K562 (cell line): ENCODE results near the gene KATNAL2. TPM values are rescaled to one million over a fixed set of nuclear protein-coding genes. Genes with fewer than 3 reads are reported as not detected.

ENCODE experiments used
- ATAC-seq: fragments of 200-7000 bp; cut with Tn5 transposase; 3 replicates; pipeline ENCODE4 v1.9.1; 2020; ENCODE audit warnings: moderate library complexity
- BruUV-seq: library from RNA; stranded (reverse); fragments of 400-500 nt; replicated peaks from 2 replicates; lab custom pipeline; 2021; lab: Mats Ljungman, UMichigan
- CTCF ChIA-PET: fragments of 300-600 bp; formaldehyde crosslinking; extraction: SDS; loops from one replicate; lab custom pipeline; 2021; ENCODE audit warnings: low intra/inter-chr PET ratio; lab: Yijun Ruan, JAX
- POLR2A ChIA-PET: fragments of 300-600, 350-650 bp; sonication (Branson Sonifier 250); formaldehyde crosslinking; extraction: SDS; loops from one replicate; lab custom pipeline; 2021; ENCODE audit warnings: antibody characterized with exemption, inconsistent platforms; lab: Yijun Ruan, JAX
- DNase-seq, 4 experiments: peaks; one replicate each; pipeline versions ENCODE4 v3.0.0 to v3.0.0-alpha.2; 2011 to 2018; ENCODE audit warnings: low spot score in 3 of 4, mixed read lengths in 3 of 4; ENCODE audit errors: extremely low read depth in 1 of 4
- FAIRE-seq: peaks from 2 replicates; lab custom pipeline; 2011; peaks lifted over from hg19 to GRCh38; lab: Jason Lieb, UNC
- H2AFZ ChIP-seq: 2 replicates; pipeline ENCODE4 v1.6.0; 2011; ENCODE audit warnings: low read depth, low read length, control low read depth, inconsistent platforms
- H3K27ac ChIP-seq: fragments of 200-600 bp; 3 replicates; pipeline ENCODE4 v1.8.0; 2011; ENCODE audit warnings: low read depth, mild to moderate bottlenecking, control low read depth, inconsistent platforms, low read length, moderate library complexity, mixed read lengths; ENCODE audit errors: extremely low read depth
- H3K27me3 ChIP-seq, 2 experiments: fragments of 300-600 bp in 1 of 2; 2 replicates in 1 of 2; 3 replicates in 1 of 2; pipeline versions ENCODE4 v1.6.0 to v1.8.0; 2011; ENCODE audit warnings: inconsistent platforms in 2 of 2, low read length in 2 of 2, mild to moderate bottlenecking in 1 of 2, mixed read lengths in 1 of 2, moderate library complexity in 1 of 2; ENCODE audit not compliant: control insufficient read depth in 2 of 2, insufficient read depth in 2 of 2
- H3K36me3 ChIP-seq: fragments of 300-600 bp; 3 replicates; pipeline ENCODE4 v1.8.0; 2011; ENCODE audit warnings: mild to moderate bottlenecking, low read length, inconsistent platforms; ENCODE audit not compliant: control insufficient read depth, insufficient read depth
- H3K4me1 ChIP-seq, 2 experiments: fragments of 200-600 bp in 1 of 2; replicated peaks in 1 of 2; 2 replicates in 1 of 2; 3 replicates in 1 of 2; pipeline versions ENCODE4 v1.5.1 to v1.8.0; 2011; ENCODE audit warnings: inconsistent platforms in 2 of 2, low read length in 2 of 2, mild to moderate bottlenecking in 1 of 2, mixed read lengths in 1 of 2, moderate library complexity in 1 of 2; ENCODE audit not compliant: control insufficient read depth in 2 of 2, insufficient read depth in 2 of 2
- H3K4me2 ChIP-seq: 2 replicates; pipeline ENCODE4 v1.6.1; 2011; ENCODE audit warnings: low read length, control low read depth, inconsistent platforms, mixed read lengths; ENCODE audit not compliant: insufficient read depth
- H3K4me3 ChIP-seq: fragments of 200-600 bp; sonication (generic), shearing (Covaris generic); 2 replicates; pipeline ENCODE4 v1.5.1; 2016; ENCODE audit warnings: control low read depth, inconsistent platforms
- H3K79me2 ChIP-seq: fragments of 200-600 bp; 3 replicates; pipeline ENCODE4 v1.8.0; 2011; ENCODE audit warnings: low read length, inconsistent platforms; ENCODE audit not compliant: control insufficient read depth, insufficient read depth
- H3K9ac ChIP-seq, 2 experiments: 2 replicates each; pipeline versions ENCODE4 v1.6.0 to v1.6.1; 2011; ENCODE audit warnings: low read depth in 2 of 2, low read length in 2 of 2, control low read depth in 1 of 2, inconsistent platforms in 1 of 2, mild to moderate bottlenecking in 1 of 2, mixed read lengths in 1 of 2; ENCODE audit not compliant: insufficient read depth in 1 of 2
- H3K9me1 ChIP-seq: one replicate; pipeline ENCODE4 v1.6.0; 2011; ENCODE audit warnings: inconsistent platforms, mild to moderate bottlenecking, low read length, moderate library complexity; ENCODE audit not compliant: control insufficient read depth, insufficient read depth
- H3K9me3 ChIP-seq: replicated peaks from 2 replicates; pipeline ENCODE4 v1.5.1; 2011; ENCODE audit warnings: low read depth, low read length, inconsistent platforms; ENCODE audit not compliant: control insufficient read depth, insufficient read depth
- H4K20me1 ChIP-seq: replicated peaks from 2 replicates; pipeline ENCODE4 v1.6.1; 2011; ENCODE audit warnings: low read length, inconsistent platforms, mixed read lengths; ENCODE audit not compliant: control insufficient read depth, insufficient read depth
- ELF1 ChIP-seq: fragments of 200-800 bp; sonication (Bioruptor generic); IDR thresholded peaks from 2 replicates; pipeline ENCODE4 v1.6.1; 2016; ENCODE audit warnings: missing genetic modification characterization, missing compliant biosample characterization
- EWSR1 ChIP-seq: fragments of 450-650 bp; IDR thresholded peaks from 2 replicates; pipeline ENCODE4 v1.6.1; 2018; ENCODE audit warnings: borderline replicate concordance, mild to moderate bottlenecking, low read depth, moderate library complexity; ENCODE audit not compliant: partially characterized antibody
- FIP1L1 ChIP-seq: fragments of 200-400 bp; formaldehyde crosslinking; IDR thresholded peaks from 2 replicates; pipeline ENCODE4 v1.6.1; 2018; ENCODE audit warnings: mild to moderate bottlenecking, low read depth, low read length; ENCODE audit not compliant: poor library complexity, severe bottlenecking
- FUS ChIP-seq: fragments of 200-400 bp; formaldehyde crosslinking; optimal IDR thresholded peaks from 2 replicates; pipeline ENCODE3; 2017; ENCODE audit warnings: low read depth, low read length
- HNRNPL ChIP-seq: fragments of 200-400 bp; formaldehyde crosslinking; IDR thresholded peaks from 2 replicates; pipeline ENCODE4 v1.6.1; 2017; ENCODE audit warnings: low read depth, mild to moderate bottlenecking, low read length
- L3MBTL2 ChIP-seq: fragments of 450-650 bp; IDR thresholded peaks from 2 replicates; pipeline ENCODE4 v1.6.1; 2016; ENCODE audit warnings: mild to moderate bottlenecking, moderate library complexity
- MEF2A ChIP-seq: IDR thresholded peaks from 2 replicates; pipeline ENCODE4 v1.6.1; 2011; ENCODE audit warnings: low read depth, mild to moderate bottlenecking, low read length, moderate library complexity; ENCODE audit not compliant: control insufficient read depth
- POU5F1 ChIP-seq: fragments of 150-350 bp; IDR thresholded peaks from 2 replicates; pipeline ENCODE4 v1.6.1; 2014; ENCODE audit warnings: borderline replicate concordance, low read length, low read depth, mild to moderate bottlenecking; ENCODE audit not compliant: partially characterized antibody
- PTTG1 ChIP-seq: fragments of 450-650 bp; IDR thresholded peaks from 2 replicates; pipeline ENCODE4 v1.6.1; 2016; ENCODE audit warnings: low read depth, mild to moderate bottlenecking, missing genetic modification characterization, missing compliant biosample characterization
- PURB ChIP-seq: sonication (generic); formaldehyde crosslinking; IDR thresholded peaks from 2 replicates; pipeline ENCODE4 v1.9.0; 2021; ENCODE audit warnings: low read depth, mild to moderate bottlenecking, missing genetic modification reagents
- SAFB2 ChIP-seq: fragments of 200-400 bp; formaldehyde crosslinking; IDR thresholded peaks from 2 replicates; pipeline ENCODE4 v1.6.1; 2018; ENCODE audit warnings: borderline replicate concordance, low read length, low read depth, moderate library complexity; ENCODE audit not compliant: severe bottlenecking
- SMAD2 ChIP-seq: fragments of 150-350 bp; IDR thresholded peaks from 2 replicates; pipeline ENCODE4 v1.6.1; 2014; ENCODE audit warnings: low read depth, mild to moderate bottlenecking, low read length
- TAF7 ChIP-seq: fragments of 450-650 bp; IDR thresholded peaks from 2 replicates; pipeline ENCODE4 v1.6.1; 2016; ENCODE audit warnings: missing genetic modification characterization, missing compliant biosample characterization
- ZNF124 ChIP-seq: sonication (generic); formaldehyde crosslinking; IDR thresholded peaks from 2 replicates; pipeline ENCODE4 v1.8.1; 2022; ENCODE audit warnings: missing genetic modification reagents
- ZNF274 ChIP-seq: IDR thresholded peaks from 2 replicates; pipeline ENCODE4 v1.6.1; 2011; ENCODE audit warnings: low read depth, mild to moderate bottlenecking, low read length, moderate library complexity, borderline replicate concordance
- ZNF324 ChIP-seq: fragments of 250-450 bp; sonication (Bioruptor Pico); IDR thresholded peaks from 2 replicates; pipeline ENCODE4 v1.4.0; 2020; ENCODE audit warnings: mild to moderate bottlenecking
- ZNF584 ChIP-seq: fragments of 200-800 bp; sonication (Bioruptor generic); IDR thresholded peaks from 2 replicates; pipeline ENCODE4 v1.6.1; 2016; ENCODE audit warnings: low read depth, mild to moderate bottlenecking, missing genetic modification characterization, missing compliant biosample characterization
- ZNF79 ChIP-seq: fragments of 250-450 bp; sonication (Bioruptor Pico); IDR thresholded peaks from 2 replicates; pipeline ENCODE4 v1.4.0; 2020; ENCODE audit warnings: low read depth, mild to moderate bottlenecking, moderate library complexity
- WGBS: fragments of 100-300 bp; shearing (Covaris generic); methylation state at CpG from one replicate; pipeline ENCODE4 v1.1.6; 2016; ENCODE audit warnings: low coverage, mixed read lengths; ENCODE audit not compliant: insufficient coverage; ENCODE audit errors: missing lambda C conversion rate; 5-methylcytosine and 5-hydroxymethylcytosine counted together
- in situ Hi-C: fragments of 300-500 bp; cut with MboI; formaldehyde crosslinking; loops from 4 replicates; pipeline ENCODE4 v1.15.0; 2018; ENCODE audit warnings: inconsistent platforms, mixed read lengths
- intact Hi-C: fragments of 100-400 bp; cut with micrococcal nuclease; formaldehyde crosslinking; loops from 2 replicates; pipeline ENCODE4 v1.14.2; 2022
- polyA plus RNA-seq, 8 experiments: library from polyadenylated mRNA; depleted of rRNA in 4 of 8; stranded (reverse) in 5 of 8; unstranded in 3 of 8; fragments of >200 nt; fragmentation: Nextera tagmentation in 2 of 8; fragmentation: Illumina TruSeq in 1 of 8; extraction: Ambion mirVana in 2 of 8; extraction: Trizol in 1 of 8; gene quantifications; 2 replicates each; pipeline versions ENCODE4 v1.2.1 to v1.2.3, GENCODE V29; 2011 to 2014; ENCODE audit warnings: inconsistent platforms in 1 of 8, missing spikeins in 1 of 8
- total RNA-seq, 7 experiments: library from RNA; depleted of rRNA in 6 of 7; stranded (reverse); fragments of >200 nt in 6 of 7; fragmentation: Illumina TruSeq in 2 of 7; extraction: Trizol in 2 of 7; gene quantifications; 2 replicates each; pipeline versions ENCODE4 v1.2.1 to v1.2.3, GENCODE V29; 2011 to 2021; ENCODE audit warnings: low replicate concordance in 1 of 7
- TF ChIP-seq, protein P1 (sequence below): sonication (generic); formaldehyde crosslinking; IDR thresholded peaks from 2 replicates; pipeline ENCODE4 v1.5.0; 2020; ENCODE audit warnings: missing genetic modification reagents
- TF ChIP-seq, protein P2 (sequence below): fragments of 450-650 bp; formaldehyde crosslinking; IDR thresholded peaks from 2 replicates; pipeline ENCODE4 v1.4.0; 2020; ENCODE audit warnings: mild to moderate bottlenecking, moderate library complexity

KATNAL2 gene
- total and polyA plus RNA-seq, 9 of the 15 experiments (the other 6 are each of a cell fraction or from before 2014, with no cell fraction given) = 0.08 to 1.2 (median 0.48) TPM

DNA sequence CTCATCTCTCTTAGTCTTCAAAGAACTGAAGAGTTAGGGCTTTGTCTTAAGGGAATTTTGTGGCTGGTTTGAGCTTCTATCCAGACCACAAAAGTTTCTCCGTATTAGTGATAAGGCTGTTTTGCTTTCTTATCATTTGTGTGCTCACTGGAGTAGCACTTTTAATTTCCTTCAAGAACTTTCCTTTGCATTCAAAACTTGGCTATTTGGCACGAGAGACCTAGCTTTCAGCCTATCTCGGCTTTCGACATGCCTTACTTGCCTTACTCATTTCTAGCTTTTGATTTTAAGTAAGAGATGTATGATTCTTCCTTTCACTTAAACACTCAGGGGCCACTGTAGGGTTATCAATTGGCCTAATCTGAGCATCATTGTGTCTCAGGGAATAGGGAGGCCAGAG lies 203.0 kb downstream of the KATNAL2 start:
- FAIRE-seq (no peak), DNase-seq (no peak), ATAC-seq (no peak)
- no peak overlapping the region for H3K27ac ChIP-seq
- no peaks in the 10 kb centered on the region for H3K79me2 ChIP-seq
- no TSS peak for BruUV-seq
- CTCF ChIA-PET = no interaction called here
- no peak overlapping the region for H3K4me2 ChIP-seq
- no peak overlapping the region for H3K4me3 ChIP-seq
- in situ Hi-C loops = no loop called here
- POLR2A ChIA-PET = no interaction called here
- H3K4me1 ChIP-seq = no peaks in the 10 kb centered on the region; a peak in 1 of 5 replicates
- no peaks in the 10 kb centered on the region for H4K20me1 ChIP-seq
- 76% methylated on average over 4 of the region's 4 CpGs for WGBS
- H3K9ac ChIP-seq = no peak overlapping the region
- H3K9me1 ChIP-seq = no peaks in the 10 kb centered on the region
- no peaks in the 10 kb centered on the region for H3K9me3 ChIP-seq
- TF ChIP-seq SMAD2 (no peak), ZNF124 (no peak), MEF2A (no peak), PURB (CRISPR knock-in tag) (no peak), PTTG1 (no peak), SAFB2 (no peak), ZNF324 (CRISPR knock-in tag) (no peak), ELF1 (tag) (no peak), ZNF274 (no peak), HNRNPL (no peak), EWSR1 (no peak), TAF7 (tag) (no peak), ZNF584 (no peak), FIP1L1 (no peak), ZNF79 (CRISPR knock-in tag) (no peak), L3MBTL2 (no peak), FUS (no peak), POU5F1 (no peak)
- TF ChIP-seq, protein P1, sequence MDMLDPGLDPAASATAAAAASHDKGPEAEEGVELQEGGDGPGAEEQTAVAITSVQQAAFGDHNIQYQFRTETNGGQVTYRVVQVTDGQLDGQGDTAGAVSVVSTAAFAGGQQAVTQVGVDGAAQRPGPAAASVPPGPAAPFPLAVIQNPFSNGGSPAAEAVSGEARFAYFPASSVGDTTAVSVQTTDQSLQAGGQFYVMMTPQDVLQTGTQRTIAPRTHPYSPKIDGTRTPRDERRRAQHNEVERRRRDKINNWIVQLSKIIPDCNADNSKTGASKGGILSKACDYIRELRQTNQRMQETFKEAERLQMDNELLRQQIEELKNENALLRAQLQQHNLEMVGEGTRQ (CRISPR knock-in tag) = no peak
- TF ChIP-seq, protein P2, sequence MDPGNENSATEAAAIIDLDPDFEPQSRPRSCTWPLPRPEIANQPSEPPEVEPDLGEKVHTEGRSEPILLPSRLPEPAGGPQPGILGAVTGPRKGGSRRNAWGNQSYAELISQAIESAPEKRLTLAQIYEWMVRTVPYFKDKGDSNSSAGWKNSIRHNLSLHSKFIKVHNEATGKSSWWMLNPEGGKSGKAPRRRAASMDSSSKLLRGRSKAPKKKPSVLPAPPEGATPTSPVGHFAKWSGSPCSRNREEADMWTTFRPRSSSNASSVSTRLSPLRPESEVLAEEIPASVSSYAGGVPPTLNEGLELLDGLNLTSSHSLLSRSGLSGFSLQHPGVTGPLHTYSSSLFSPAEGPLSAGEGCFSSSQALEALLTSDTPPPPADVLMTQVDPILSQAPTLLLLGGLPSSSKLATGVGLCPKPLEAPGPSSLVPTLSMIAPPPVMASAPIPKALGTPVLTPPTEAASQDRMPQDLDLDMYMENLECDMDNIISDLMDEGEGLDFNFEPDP (CRISPR knock-in tag) = no peak
- H3K36me3 ChIP-seq = no peaks in the 10 kb centered on the region
- H3K27me3 ChIP-seq = no peaks in the 10 kb centered on the region
- H2AFZ ChIP-seq = no peak overlapping the region
- intact Hi-C loops = no loop called here
